ENCODE measurements around the gene LRRC46.

GRCh38 chr17:47871048-47871447, 39.6 kb downstream of the LRRC46 start:
- TF ChIP-seq GATA3 (IDR thresholded peaks at IDR 0.05; ENCODE audit: low read depth, low read length) (no peak), GATA2 (IDR thresholded peaks at IDR 0.05; ENCODE audit: low read depth, low read length) (no peak)
